Measurements from ENCODE around the gene AMPH. TPM values are rescaled to one million over a fixed set of nuclear protein-coding genes. Genes with fewer than 3 reads are reported as not detected.

AMPH gene
- total RNA-seq, 1 experiment from 2014 or later: not detected

DNA sequence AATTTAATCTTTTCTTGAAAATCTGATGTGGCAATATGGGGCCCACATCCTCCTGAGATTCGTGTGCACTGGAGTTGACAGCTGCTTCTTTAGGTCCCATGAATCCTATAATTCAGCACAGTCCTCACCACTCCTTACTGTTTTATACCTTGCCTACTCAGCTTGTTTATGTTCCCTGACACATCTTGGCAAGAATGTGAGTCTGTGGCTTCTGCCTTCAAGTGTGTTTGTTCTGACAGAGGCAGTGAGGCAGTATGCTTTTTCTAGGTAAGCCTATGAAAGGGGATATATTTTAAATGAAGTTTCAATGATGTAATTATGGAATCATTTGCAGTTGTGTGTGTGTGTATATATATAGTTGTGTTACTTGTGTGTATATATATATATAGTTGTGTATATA, 106.4 kb downstream of the AMPH start (continued):
- TF ChIP-seq FOSL1 (IDR thresholded peaks at IDR 0.05; ENCODE audit: low read depth): no peak
- TF ChIP-seq SP1 (IDR thresholded peaks at IDR 0.05; ENCODE audit: low read depth): no peak
- TF ChIP-seq, protein P1, sequence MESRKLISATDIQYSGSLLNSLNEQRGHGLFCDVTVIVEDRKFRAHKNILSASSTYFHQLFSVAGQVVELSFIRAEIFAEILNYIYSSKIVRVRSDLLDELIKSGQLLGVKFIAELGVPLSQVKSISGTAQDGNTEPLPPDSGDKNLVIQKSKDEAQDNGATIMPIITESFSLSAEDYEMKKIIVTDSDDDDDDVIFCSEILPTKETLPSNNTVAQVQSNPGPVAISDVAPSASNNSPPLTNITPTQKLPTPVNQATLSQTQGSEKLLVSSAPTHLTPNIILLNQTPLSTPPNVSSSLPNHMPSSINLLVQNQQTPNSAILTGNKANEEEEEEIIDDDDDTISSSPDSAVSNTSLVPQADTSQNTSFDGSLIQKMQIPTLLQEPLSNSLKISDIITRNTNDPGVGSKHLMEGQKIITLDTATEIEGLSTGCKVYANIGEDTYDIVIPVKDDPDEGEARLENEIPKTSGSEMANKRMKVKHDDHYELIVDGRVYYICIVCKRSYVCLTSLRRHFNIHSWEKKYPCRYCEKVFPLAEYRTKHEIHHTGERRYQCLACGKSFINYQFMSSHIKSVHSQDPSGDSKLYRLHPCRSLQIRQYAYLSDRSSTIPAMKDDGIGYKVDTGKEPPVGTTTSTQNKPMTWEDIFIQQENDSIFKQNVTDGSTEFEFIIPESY (IDR thresholded peaks at IDR 0.05; ENCODE audit: extremely low read depth, insufficient replicate concordance, low read length): no peak

DNA sequence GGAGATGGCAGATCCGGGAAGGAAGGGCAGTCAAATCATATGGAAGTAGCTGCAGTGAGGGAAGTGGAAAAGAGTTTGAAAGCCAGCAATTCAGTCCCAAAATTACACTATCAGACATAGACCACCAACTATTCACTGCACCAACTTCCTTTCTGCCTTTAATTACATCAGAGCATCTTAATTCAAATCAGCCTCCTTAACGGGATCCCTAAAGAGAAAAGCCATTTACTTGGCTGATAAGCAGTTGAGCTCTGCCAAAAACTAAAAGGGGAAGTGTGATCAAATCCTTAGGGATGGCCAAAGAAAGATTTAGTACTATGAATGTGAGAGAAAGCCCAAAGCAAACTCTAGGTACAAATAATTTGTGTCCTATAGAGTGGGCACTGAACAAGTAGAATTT, 110.4 kb downstream of the AMPH start:
- Histone ChIP-seq H3K9me3 (ENCODE audit: control insufficient read depth in 1 of 2, insufficient read depth in 1 of 2, low read depth in 1 of 2, low read length in 2 of 2) (no peaks in the 10 kb centered on the region), H2AFZ (ENCODE audit: low read depth, low read length, poor library complexity, severe bottlenecking) (no peak overlapping the region), H3K4me3 (replicated peaks in 1 of 2; ENCODE audit: low read depth in 1 of 2, low read length in 2 of 2) (no peak overlapping the region), H3K36me3 (ENCODE audit: control insufficient read depth in 1 of 2, insufficient read depth in 2 of 2, low read length in 2 of 2) (no peaks in the 10 kb centered on the region), H4K20me1 (ENCODE audit: insufficient read depth) (no peaks in the 10 kb centered on the region), H3K4me1 (ENCODE audit: control insufficient read depth in 1 of 2, insufficient read depth in 2 of 2, low read length in 2 of 2) (no peaks in the 10 kb centered on the region), H3K27ac (ENCODE audit: low read depth, low read length) (no peak overlapping the region), H3K4me2 (ENCODE audit: low read length) (no peak overlapping the region), H3K9me2 (ENCODE audit: insufficient read depth) (no peaks in the 10 kb centered on the region), H3K9ac (ENCODE audit: low read length) (no peak overlapping the region), H3K27me3 (ENCODE audit: insufficient read depth, low read length) (peaks cover 7% of the 10 kb centered on the region; the same call in 1 of the 2 replicates), H3K79me2 (ENCODE audit: insufficient read depth, low read length) (no peaks in the 10 kb centered on the region)
- ChIA-PET CTCF (no interaction called here), POLR2A (no interaction called here), RAD21 (ENCODE audit: low non-redundant PET in 1 of 2, low total read pairs in 2 of 2, uncharacterized antibody in 2 of 2, unreplicated experiment in 2 of 2) (no interaction called here)
- BruUV-seq (replicated peaks): no TSS peak
- ATAC-seq (no peak), DNase-seq (ENCODE audit: low read depth, low spot score) (no peak)
- intact Hi-C loops (cut with micrococcal nuclease): no loop called here
- TF ChIP-seq ELF1 (IDR thresholded peaks at IDR 0.05; ENCODE audit: borderline replicate concordance, low read depth) (no peak), CBX3 (IDR thresholded peaks at IDR 0.05; ENCODE audit: low read depth) (no peak), SP1 (IDR thresholded peaks at IDR 0.05; ENCODE audit: low read depth) (no peak)
- TF ChIP-seq, protein P1 (IDR thresholded peaks at IDR 0.05; ENCODE audit: extremely low read depth, insufficient replicate concordance, low read length): no peak

Measured in HCT116 (cell line).